Smooth muscle cell of the brain vasculature (primary cell): Measurements from ENCODE around the gene GAPDH.
"Not testable (repeated sequence)": the region's sequence is repeated elsewhere in the genome, so short reads cannot be mapped to it uniquely, and the experiment has no call there.

Experiments used
- DNase-seq: peaks from one replicate; pipeline ENCODE4 v3.0.0-alpha.2; 2012; ENCODE audit warnings: low read depth, low spot score

GAPDH gene

DNA sequence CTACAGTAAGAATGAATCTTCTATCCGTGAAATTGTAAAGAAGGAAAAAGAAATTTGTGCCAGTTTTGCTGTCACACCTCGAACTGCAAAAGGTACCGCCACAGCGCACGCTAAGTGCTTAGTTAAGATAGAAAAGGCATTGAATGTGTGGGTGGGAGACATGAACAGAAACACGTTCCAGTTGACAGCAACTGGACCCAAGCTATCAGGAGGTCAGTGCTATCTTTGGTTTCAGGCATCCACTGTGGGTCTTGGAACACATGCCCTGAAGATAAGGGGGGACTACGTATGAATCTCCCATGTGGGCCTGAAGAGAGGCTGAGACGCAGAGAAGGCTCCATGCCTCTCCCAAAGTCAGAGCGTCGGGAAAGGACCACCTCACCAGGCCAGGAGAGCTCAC is 11.7 kb downstream of the GAPDH start:
- DNase-seq = no peak

GRCh38 chr12:6547566-6547965 is 13.2 kb downstream of the GAPDH start:
- no peak for DNase-seq

- DNase-seq = no peak
These were observed 13.7 kb downstream of the GAPDH start for GRCh38 chr12:6547987-6548386.

DNA sequence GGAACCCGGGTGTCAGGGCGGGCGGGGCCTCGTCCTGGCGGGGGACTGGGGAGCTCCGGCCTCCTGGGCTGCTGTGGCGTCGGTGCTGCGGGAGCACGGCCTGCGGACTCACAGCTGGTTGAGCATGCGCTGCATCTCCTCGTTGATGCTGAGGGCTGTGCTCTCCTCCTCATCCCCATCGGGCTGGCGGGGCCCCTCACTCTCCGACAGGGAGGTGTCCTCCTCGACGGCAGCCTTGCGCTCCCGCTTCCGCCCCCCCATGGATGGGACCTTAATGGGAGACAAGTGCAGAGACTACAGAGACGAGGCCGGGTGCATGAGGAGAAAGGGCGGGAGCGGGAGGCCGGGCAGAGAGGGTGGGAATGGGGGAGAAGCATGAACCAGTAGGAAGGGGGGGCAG is 14.2 kb downstream of the GAPDH start:
- no peak for DNase-seq

DNA sequence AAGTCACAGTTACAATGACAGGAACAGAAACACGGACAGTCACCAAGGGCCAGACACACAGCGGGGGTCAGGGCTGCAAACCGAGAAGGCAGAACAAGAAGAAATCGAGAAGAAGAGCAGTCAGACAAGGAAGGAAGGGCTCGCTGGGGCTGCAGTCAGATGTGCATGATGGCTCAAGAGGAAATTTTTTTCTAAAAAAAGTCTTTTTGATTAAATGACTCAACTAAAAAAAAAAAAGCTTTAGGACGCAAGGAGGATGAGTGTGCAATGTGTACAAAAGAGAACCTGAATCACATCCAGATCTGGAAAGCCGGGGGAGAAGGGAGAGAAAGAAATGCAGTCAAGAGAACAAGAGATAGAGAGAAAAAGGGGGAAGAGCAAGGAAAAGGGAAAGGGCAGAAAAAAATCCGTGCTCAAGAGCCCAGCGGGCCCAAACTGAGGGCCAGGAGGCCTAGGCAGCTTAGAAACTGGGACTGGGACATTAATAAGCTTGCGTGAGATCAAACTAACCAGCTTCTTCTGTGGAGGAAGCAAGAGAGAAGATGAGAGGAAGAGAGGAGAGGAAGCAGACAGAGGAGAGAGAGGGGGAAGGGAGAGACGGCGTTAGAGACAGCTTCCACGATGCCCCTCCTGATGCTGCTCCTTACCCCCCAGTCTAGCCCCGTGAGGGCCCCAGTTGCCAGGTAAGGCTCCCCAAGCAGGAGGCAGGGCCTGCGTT is 14.8 kb downstream of the GAPDH start:
- no peak for DNase-seq

- DNase-seq = no peak
These were observed 15.4 kb downstream of the GAPDH start for GRCh38 chr12:6549684-6550151.

DNA sequence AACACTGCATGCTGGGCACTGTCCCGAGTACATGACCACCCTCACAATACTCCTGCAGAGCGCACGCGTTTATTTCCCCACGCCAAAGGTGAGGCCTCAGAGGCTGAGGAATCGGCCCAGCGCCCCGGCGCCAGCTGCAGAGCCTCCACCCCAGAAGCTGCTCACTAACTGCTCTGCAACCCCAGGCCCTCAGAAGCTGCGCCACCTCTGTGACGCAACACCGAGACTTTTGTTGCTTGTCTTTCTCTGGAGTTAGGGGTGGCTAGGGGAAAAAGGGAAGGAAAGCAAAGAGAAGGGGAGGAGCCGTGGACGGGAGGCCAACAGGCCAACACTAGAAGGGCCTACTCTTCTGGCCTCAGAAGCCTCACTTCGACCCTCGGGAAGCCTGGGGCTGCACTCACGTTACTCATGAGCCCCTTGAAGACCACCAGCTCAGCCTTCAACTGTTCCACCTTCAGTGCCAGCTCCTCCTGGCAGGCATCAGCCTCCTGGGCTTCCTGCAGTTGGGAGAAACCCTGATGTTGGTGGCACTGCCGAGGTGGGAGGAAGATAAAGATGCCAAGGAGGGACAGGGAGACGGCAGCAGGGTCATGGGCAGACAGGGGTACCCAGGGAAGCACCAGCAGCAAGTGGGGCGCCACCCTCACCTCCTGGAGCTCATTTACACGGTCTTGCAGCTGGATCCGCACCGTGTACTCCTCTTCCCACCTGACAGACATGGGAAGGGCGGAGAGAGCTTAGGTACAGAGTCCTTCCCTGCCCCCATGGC is 16.2 kb downstream of the GAPDH start:
- DNase-seq = no peak

DNA sequence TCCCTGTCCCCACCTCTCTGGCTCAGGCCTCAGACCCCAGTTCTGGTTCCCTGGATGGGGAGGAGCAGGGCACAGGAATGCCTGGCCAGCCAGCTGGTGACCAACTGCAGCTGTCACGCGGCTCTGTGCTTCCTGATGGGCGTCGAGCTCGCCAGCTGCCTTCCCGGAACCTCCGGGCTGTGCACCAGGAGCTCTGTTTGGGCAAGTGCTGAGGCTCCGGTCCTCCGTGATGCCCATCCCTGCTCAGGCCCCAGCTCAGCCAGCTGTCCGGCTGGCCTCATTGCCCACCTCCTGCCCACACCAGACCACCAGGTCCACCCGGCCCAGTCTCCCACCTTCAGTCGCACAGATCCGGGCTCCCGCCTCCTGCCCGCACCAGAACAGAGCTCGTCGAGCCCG is 16.7 kb downstream of the GAPDH start:
- DNase-seq = no peak

DNA sequence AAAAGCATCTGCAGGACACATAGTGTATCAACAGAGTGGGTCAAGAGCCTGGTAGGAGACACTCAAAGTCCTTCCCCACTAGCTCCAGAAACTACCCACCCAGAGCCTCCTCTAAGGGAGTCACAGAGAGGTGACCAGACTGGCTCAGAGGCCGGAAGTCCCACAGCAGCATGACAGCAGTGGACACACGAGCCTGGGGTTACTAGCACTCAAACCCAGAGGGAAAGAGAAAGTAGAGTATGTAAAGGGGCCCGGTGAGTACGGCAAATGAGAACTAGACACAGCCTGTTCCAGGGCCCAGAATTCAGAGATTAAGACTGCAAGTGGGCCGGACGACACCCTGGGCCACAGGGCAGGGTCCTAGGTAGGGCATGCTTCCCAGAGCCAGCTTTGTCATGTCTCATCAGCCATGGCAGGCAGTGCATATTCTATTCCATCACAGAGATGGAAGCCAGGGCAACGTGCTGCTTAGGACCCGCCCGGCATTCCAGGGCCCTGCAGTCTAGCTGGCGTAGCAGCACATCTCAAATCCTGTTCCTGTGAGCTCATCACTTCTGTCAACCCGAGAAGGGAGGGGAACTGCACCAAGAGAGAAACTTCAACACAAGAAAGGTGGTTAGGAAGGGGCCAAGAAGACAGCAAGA is 17.3 kb downstream of the GAPDH start:
- no peak for DNase-seq

- DNase-seq = no peak
These were observed 17.8 kb downstream of the GAPDH start for GRCh38 chr12:6552140-6552551.

DNA sequence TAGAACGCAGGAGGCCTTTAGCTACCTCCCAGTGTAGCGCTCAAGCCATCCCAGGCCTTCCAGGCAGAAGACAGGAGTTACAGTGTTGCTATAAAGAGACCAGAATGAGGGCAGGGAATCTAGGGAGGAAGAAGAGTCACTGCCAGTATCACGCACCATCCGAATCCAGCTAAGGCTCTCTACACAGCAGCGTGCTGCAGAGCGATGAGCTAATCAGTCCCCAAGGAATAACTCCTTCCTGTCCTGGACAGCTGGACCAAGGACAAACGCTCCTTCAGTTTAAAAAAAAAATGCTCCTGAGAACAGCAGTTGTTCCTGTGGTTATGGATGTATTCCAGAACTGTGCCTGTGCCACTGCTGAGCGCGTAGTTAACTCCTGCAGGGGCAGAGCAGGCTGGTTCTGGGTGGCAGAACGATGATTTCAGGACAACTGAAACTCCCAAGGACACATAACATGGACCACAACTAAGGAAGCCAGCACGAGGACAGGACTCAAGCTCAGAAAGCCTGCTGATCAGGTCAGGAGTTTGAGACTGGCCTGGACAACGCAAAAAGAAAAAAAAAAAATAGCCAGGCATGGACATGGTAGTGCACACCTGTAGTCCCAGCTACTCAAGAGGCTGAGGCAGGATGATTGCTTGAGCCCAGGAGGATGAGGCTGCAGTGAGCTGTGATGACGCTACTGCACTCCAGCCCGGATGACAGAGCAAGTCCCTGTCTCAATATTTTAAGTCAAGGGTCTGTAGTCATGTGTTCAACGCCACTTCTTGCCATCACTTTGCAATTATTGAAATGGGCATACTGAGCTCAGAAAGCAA is 18.9 kb downstream of the GAPDH start:
- no peak for DNase-seq

GRCh38 chr12:6554168-6555017 is 20.1 kb downstream of the GAPDH start:
- DNase-seq = no peak

GRCh38 chr12:6555018-6555691 is 20.8 kb downstream of the GAPDH start:
- no peak for DNase-seq

DNA sequence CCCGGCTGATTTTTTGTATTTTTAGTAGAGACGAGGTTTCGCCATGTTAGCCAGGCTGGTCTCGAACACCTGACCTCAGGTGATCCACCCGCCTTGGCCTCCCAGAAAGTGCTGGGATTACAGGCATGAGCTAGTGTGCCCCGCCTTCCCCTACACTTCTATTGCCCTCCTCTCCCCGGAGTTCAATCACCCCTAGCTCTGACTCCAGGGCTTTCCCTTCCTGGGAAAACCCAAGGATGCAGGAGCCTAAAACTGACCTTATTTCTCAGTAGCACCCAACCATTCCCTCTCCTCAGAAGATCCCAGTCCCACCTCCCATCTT is 22.1 kb downstream of the GAPDH start:
- not testable (repeated sequence) for DNase-seq

DNA sequence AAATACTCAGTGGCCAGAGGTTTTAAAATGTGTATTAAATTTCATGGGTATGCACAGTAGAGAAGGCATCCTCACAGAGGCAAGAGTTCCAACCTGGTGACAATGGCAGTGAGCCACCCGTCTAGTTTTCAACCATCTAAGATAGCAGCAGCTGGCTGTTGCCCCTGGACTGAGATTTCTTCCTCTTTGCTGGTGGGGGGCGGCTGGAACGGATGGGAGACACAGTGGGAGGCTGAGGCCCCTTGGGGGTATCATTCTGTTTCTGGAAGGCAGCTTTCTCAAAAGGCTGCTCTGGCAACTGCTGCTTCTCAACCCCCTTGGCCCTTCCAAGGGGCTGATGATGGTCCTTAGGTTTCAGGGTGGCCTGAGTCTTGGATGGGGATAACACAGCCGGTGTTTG is 22.5 kb downstream of the GAPDH start:
- no peak for DNase-seq

DNA sequence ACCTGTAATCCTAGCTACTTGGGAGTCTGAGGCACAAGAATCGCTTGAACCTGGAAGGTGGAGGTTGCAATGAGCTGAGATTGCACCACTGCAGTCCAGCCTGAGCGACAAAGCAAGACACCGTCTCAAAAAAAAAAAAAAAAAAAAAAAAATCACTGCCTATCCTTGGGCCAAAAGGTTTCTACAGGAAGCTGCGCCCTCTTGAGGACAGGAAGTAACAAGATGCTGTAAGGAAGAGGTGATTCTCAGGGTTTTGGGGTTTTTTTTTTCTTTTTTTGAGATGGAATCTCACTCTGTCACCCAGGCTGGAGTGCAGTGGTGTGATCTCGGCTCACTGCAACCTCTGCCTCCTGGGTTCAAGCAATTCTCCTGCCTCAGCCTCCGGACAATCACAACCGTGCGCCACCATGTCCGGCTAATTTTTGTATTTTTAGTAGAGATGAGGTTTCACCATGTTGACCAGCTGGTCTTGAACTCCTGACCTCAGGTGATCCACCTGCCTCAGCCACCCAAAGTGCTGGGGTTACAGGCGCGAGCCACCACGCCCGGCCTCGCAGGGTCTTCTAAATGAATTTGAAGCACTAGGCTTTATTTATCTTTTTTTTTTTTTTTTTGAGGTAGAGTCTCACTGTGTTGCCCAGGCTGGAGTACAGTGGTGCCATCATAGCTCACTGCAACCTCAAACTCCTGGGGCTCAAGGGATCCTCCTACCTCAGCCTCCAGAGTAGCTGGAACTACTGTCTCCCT is 23.9 kb downstream of the GAPDH start:
- not testable (repeated sequence) for DNase-seq

- DNase-seq = no peak
These were observed 25.2 kb downstream of the GAPDH start for GRCh38 chr12:6559500-6559899.

GRCh38 chr12:6560501-6561205 is 26.3 kb downstream of the GAPDH start:
- DNase-seq = no peak

DNA sequence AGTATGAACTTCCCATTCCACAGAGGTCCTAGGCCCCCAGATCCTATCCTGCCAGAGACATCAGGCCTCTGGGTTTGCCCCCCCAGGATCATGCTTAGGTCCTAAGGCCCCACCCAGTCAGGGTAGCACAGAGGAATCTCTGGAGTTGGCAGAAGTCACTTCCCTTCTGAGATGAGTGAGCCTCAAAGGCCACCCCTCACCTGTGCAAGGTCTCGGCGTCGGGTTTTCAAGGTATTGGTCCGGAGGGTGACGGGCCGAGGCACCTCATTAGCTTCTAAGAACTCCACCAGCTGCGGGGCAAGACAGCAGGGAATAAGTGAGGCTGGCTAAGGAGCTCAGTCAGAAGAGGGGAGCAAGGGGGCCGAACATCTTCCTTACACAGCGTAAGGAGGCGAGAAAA is 28.6 kb downstream of the GAPDH start:
- no peak for DNase-seq
